HG03469 (cell line): ENCODE data around the gene ERRFI1.
"Not testable (repeated sequence)": the region's sequence is repeated elsewhere in the genome, so short reads cannot be mapped to it uniquely, and the experiment has no call there.

Experiments used
- ATAC-seq: cut with Tn5 transposase; IDR thresholded peaks from one replicate; pipeline ENCODE4 v1.9.1; 2021; ENCODE audit warnings: mild to moderate bottlenecking, moderate library complexity, moderate number of reproducible peaks; ENCODE audit not compliant: unreplicated experiment

Gene ERRFI1

GRCh38 chr1:8026153-8026975, at the start of gene ERRFI1:
TSS of gene ERRFI1 (minus strand) at chr1:8026309. CDS start at chr1:8015619, 10,690 bp downstream.
- peak; percentile 67 for ATAC-seq

- no peak for ATAC-seq
Observed at GRCh38 chr1:8075511-8076051, 49.5 kb upstream of the ERRFI1 start.

- ATAC-seq, result no peak
Observed at GRCh38 chr1:8073112-8073855, 47.2 kb upstream of the ERRFI1 start.

- ATAC-seq, result no peak
Observed at GRCh38 chr1:8070381-8070811, 44.3 kb upstream of the ERRFI1 start.

GRCh38 chr1:8069614-8070320, 43.7 kb upstream of the ERRFI1 start:
- ATAC-seq, result not testable (repeated sequence)

GRCh38 chr1:8065369-8065768, 39.3 kb upstream of the ERRFI1 start:
- no peak for ATAC-seq

GRCh38 chr1:8063298-8064036, 37.4 kb upstream of the ERRFI1 start:
- no peak for ATAC-seq

GRCh38 chr1:8062861-8063260, 36.8 kb upstream of the ERRFI1 start:
- ATAC-seq, result no peak

GRCh38 chr1:8061673-8062386, 35.7 kb upstream of the ERRFI1 start:
- ATAC-seq, result no peak

GRCh38 chr1:8061210-8061609, 35.1 kb upstream of the ERRFI1 start:
- no peak for ATAC-seq

- no peak for ATAC-seq
Observed at GRCh38 chr1:8059161-8059622, 33.1 kb upstream of the ERRFI1 start.

GRCh38 chr1:8057779-8058178, 31.7 kb upstream of the ERRFI1 start:
- ATAC-seq, result not testable (repeated sequence)

GRCh38 chr1:8055973-8056372, 29.9 kb upstream of the ERRFI1 start:
- no peak for ATAC-seq

GRCh38 chr1:8053878-8054567, 27.9 kb upstream of the ERRFI1 start:
- no peak for ATAC-seq

GRCh38 chr1:8051650-8052049, 25.5 kb upstream of the ERRFI1 start:
- no peak for ATAC-seq

GRCh38 chr1:8049229-8049628, 23.1 kb upstream of the ERRFI1 start:
- ATAC-seq, result not testable (repeated sequence)

- no peak for ATAC-seq
Observed at GRCh38 chr1:8047686-8048445, 21.8 kb upstream of the ERRFI1 start.

GRCh38 chr1:8047112-8047511, 21.0 kb upstream of the ERRFI1 start:
- no peak for ATAC-seq
